GM21529 (cell line): Measurements from ENCODE around the gene POLR3G.

ENCODE experiments used
- ATAC-seq: cut with Tn5 transposase; IDR thresholded peaks from one replicate; pipeline ENCODE4 v1.9.1; 2021; ENCODE audit not compliant: unreplicated experiment

POLR3G gene, protein sequence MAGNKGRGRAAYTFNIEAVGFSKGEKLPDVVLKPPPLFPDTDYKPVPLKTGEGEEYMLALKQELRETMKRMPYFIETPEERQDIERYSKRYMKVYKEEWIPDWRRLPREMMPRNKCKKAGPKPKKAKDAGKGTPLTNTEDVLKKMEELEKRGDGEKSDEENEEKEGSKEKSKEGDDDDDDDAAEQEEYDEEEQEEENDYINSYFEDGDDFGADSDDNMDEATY

GRCh38 chr5:90474235-90475107, at the start of gene POLR3G, which contains the start of gene MBLAC2:
TSS of gene POLR3G (plus strand) at chr5:90474864. CDS start at chr5:90485568, 10,704 bp downstream.
TSS of gene MBLAC2 (minus strand) at chr5:90474771. CDS start at chr5:90474292, 479 bp downstream.
- peak; percentile 83 for ATAC-seq

DNA sequence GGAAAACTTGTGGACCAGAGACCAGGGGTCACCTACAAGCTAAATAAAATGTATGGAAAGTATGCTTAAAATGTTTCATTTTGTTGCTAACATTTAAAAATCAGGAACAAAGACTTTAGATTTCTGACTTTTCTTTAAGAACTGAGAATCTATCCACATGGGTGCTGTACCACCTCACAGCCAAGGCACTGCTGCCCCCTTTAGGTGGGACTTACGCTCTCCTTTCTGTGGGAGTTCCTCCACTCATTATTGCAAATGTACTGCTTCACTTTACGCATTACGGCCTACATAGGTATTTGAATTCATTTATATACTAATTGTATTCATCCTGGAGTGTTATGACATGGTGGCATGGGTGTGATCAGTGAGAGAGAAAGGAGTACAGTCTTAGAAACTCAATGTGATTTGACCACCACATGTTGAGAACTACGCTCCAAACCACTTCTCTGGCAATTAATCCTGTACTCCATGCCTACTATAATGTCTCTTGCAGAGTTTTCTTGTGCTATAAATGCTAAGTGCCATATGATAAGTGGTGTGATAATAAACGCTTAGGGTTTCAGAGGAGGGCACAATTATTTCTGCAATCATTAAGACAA, 40.4 kb upstream of the POLR3G start:
- no peak for ATAC-seq

DNA sequence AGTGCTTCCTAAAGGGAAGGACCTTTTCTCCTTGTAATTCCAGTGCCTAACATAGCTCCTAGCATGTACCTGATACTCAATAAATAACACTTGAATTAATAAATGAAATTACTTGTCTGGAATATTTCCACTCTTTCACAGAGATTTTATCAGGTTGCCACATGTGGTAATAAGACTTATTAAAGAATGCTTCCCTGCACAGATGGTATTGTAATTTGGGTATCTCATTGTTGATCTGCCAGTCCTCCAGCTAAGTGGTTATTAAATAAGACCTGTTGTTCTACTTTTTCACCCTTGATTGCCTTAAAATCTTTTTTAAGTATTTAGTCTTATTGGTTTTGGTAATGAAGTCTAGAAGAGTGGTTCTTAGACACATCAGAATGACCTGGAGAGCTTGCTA, 37.0 kb upstream of the POLR3G start:
- no peak for ATAC-seq

- ATAC-seq, result no peak
Measured at GRCh38 chr5:90438100-90438499, 36.6 kb upstream of the POLR3G start.

- no peak for ATAC-seq
Measured at GRCh38 chr5:90440644-90441043, 34.0 kb upstream of the POLR3G start.

GRCh38 chr5:90446961-90447360, 27.7 kb upstream of the POLR3G start:
- ATAC-seq, result no peak

- no peak for ATAC-seq
Measured at GRCh38 chr5:90461288-90461687, 13.4 kb upstream of the POLR3G start.

- ATAC-seq, result peak; percentile 13
Measured at GRCh38 chr5:90472783-90473395, 1.8 kb upstream of the POLR3G start.

DNA sequence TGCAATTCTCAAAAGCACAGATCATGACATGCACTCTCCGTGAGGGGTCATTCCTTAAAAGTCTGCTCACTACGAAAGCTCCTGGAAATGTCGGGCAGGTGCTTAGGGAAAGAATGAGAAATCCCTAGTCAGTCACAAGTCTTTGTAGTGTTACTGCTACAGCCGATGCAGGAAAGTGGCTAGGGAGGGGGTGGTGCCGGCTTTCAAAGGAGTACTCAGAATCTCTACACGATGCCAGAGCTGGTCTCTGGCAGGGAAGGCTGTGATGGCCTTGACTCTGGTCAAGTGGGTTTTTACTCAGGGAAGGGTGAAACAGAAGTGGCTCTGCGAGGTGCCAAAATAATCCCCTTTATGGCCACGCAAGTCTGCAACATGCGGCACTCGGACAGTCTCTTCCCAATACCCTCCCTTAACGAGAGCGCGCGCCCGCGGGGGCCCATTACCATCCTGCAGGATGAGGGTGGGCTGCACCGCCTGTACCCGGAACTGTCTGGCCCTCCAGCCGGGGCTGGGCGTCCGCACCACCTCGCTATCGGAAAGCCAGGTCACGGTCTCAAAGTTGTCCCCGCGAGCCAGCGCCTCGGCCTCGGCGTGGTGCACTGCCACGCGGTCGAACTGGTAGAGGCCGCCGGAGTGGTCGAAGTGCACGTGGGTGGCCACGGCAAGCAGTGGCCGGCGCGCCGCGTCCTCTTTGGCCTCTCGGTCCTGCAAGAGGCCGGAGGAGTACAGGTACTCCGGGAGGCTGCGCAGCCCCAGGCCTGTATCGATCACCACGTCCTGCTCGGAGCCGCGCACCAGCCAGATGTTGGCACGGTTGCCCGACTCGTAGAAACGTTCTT, 1.0 kb upstream of the POLR3G start:
- peak; percentile 16 for ATAC-seq

DNA sequence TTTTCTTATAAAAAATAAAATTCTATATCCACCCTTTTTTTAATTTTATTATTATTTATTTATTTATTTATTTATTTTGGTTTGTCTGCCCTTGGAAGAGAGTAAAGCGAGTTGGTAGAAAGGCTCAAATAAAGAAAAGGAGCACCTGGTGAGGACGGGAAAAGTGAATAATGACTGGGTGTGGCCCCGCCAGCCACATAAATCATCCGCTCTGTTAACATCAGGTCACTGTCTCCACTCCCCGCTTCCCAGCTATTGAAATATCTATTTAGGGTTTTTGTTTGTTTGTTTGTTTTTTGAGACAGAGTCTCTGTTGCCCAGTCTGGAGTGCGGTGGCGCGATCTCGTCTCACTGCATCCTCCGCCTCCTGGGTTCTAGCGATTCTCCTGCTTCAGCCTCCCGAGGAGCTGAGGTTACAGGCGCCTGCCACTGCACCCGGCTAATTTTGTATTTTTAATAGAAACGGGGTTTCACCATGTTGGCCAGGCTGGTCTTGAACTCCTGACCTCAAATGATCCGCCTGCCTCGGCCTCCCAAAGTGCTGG, 844 bp downstream of the POLR3G start:
- ATAC-seq, result no peak

GRCh38 chr5:90476391-90476790, 1.7 kb downstream of the POLR3G start:
- ATAC-seq, result no peak

DNA sequence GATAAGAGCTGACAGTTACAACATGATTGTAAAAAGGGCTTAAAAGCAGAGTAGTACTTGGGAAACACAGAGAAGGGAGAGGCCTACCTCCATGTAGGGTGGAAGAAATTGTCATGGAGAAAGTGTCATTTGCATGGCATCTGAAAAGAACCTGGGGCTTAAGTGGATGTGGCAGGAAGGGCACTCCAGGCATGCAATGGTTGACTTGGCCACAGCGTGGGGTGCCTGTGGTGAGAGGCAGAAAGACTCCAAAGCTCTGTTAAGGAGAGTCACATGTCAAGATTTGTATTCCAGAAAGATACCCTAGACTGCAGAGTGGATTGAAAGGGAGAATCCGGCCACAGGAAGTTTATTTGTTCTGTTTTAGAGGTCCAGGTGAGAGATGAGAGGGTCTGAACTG, 2.4 kb downstream of the POLR3G start:
- no peak for ATAC-seq

DNA sequence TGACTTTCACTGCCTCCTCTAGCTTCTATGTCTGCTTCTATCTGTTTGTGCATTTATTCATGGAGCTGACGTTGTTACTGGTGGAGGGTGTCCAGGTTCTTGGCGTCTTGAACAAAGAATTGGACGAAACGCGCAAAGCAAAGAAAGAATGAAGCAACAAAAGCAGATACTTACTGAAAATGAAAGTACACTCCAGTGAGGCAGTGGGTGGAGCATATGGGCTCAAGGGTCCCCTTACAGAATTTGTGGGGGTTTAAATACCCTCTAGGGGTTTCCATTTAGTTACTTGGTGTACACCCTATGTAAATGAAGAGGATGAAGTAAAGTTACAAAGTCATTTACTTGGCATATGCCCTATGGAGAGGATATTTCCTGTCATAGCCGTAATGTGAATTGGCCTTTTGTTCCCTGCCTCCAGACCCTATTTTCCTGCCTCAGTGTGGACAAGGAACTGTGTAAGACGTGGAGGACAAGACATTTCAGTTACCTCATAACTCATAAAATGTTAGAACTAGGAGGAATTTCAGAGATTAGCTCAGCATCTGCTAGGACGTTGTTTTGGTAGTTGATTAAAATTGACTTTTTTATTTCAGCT, 3.1 kb downstream of the POLR3G start:
- ATAC-seq, result no peak

DNA sequence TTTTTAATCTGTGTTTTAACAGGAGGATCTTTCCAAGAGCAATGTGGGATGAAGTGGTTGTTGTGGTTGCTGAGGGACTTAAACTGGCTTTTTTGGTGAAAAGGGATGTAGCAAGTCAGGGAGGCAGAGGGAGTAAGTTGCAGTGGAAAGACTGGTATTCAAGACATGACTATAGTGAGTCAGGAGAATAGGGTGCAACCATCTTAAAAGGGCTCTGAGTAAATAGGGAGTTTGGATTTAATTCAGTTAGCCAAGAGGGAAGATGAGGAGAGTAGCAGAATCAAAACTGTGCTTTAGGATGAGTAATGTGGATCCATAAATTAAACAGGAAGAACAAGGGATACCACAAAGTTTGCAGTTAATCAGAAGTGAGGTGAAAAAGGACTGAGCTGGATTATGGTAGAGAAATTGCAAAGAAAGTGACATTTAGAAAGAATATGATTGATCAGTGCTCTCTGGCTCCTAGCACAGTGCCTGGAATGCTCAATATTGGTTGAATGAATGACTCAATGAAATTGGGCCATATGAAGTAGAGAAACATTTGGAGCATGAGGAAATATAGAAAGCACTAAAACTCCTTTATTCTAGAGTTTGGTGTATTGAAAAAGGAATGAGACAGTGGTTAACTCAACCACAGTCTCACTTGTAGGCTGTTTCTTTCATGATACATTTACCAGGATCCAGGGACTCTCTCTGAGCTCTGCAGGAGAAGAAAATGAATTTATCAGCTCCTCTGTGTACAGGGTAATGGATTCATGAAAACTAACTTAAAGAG, 5.1 kb downstream of the POLR3G start:
- no peak for ATAC-seq

DNA sequence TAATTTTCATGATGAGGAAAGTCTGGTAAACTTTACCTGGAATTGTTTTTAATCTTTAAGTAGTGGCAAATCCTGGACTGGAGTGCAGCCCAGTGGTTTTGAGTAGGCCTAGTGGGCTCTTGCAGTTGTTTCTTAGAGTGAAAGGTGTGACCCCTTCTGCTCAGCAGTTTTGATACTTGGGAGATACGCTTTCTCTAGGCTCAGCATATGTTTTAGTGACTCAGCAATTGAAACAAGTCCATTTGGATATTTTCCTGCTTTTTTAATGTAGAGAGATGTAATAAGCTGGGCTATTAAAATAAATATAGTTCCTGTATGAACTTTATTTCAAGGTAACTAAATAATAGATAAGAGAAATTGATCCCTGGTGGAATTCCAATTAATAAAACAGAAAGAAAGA, 6.0 kb downstream of the POLR3G start:
- no peak for ATAC-seq

DNA sequence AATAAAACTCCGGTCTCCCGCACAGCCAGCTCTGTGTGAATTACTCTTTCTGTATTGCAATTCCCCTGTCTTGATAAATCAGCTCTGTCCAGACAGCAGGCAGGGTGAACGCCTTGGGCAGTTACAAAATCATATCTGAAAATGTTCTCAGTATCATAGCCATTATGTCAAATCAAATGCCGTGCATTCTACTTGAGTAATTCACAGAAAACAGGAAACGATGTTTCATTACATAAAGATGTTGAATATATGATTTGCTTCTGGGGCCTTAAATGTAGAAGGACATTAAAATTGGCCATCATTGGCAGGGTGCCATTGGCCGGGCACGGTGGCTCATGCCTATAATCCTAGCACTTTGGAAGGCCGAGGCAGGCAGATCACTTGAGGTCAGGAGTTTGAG, 8.5 kb downstream of the POLR3G start:
- no peak for ATAC-seq

DNA sequence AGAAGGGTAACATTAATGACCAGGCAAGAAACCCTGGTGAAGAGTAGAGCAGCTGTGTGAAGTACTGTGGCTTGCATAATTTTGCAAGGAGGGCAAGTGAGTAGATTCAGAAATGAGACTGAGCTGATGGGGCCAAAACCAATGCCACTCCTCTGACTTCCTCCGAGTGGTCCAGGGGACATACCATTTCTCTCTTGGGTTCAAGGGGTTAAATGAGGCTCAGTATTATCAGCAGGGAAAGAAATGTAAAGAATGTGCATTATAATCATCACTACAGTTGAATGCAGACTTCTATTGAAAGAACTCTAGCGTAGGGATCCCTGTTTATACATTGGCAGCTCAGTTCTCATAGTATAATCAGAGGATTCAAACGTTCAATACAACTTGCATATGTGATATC, 9.9 kb downstream of the POLR3G start:
- ATAC-seq, result no peak

- ATAC-seq, result no peak
Measured at GRCh38 chr5:90488791-90489190, 14.1 kb downstream of the POLR3G start.

DNA sequence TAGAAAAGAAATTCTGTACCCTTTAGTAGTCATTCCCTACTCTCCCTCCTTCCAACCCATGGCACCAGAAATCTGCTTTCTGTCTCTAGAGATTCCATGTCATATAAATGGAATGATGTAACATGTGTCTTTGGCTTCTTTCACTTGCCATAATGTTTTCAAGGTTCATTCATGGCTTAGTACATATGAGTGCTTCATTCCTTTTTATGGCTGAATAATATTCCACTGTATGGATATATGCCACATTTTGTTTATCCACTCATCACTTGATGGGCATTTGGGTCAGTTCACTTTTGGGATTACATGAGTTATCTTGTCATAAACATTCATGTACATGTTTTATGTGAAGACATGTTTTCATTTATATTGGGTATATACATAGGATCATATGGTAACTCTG, 19.4 kb downstream of the POLR3G start:
- no peak for ATAC-seq
